ENCODE results near the gene KATNB1.

The KATNB1 gene

DNA sequence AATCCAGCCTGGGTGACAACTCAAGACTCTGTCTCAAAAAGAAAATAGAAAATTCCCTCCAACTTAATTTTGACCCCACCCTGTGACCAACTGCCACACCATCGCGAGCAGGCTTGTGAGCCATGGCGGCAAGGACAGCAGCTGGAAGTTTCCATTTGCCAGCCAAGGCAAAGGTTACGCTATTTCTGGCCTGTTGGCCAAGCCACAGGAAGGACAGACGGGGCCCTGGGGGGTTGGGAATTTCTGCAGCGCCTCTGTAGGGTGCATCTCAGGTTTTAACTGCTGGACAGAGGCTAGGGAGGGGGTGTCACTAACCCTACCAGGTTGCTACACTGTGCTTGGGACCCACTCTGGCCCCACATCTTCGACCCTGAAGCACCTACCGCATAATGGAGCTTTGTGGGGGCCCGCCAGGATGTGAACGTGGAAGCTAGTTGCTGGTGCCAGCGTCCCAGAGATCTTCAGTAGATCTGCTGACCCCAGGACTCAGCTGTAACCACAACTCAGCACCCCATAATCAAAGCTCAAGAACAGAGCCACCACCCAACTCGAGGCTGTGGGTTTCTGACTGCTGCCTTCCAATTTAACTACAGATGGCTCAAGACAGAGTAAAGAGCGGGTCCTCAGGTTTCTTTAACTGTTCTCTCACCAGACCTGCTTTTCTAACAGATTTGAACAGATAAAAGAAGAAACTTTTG, 55.8 kb downstream of the KATNB1 start:
- TF ChIP-seq SIN3A (IDR thresholded peaks at IDR 0.05; ENCODE audit: borderline replicate concordance, insufficient read depth, low read length): no peak

DNA sequence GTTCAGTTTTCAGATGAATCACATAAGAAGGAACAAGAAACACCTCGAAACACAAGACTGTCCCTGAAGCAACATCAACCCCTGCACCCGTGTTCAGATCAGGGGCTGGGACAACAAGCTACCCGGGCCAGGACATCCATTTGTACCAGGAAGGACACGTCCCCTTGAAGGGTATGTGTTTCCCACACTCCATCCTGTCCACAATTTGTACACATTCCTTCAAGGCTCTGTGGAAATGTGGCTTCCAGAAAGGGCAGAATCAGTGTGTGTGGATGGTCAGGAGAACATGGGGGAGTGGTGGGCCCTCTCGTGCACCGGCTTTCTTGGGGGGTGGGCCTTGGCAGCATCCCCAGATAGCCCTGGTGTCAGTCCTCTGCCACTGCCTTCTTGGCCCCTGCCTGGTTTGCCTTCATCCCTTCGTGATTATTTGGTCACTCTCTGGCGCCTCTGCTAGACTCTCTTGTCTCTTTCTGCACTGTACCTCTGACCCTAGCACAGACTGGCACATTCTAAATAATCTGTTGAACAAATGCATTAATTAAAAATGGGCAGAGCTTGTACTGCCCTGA, 56.4 kb downstream of the KATNB1 start:
- TF ChIP-seq, protein P1, sequence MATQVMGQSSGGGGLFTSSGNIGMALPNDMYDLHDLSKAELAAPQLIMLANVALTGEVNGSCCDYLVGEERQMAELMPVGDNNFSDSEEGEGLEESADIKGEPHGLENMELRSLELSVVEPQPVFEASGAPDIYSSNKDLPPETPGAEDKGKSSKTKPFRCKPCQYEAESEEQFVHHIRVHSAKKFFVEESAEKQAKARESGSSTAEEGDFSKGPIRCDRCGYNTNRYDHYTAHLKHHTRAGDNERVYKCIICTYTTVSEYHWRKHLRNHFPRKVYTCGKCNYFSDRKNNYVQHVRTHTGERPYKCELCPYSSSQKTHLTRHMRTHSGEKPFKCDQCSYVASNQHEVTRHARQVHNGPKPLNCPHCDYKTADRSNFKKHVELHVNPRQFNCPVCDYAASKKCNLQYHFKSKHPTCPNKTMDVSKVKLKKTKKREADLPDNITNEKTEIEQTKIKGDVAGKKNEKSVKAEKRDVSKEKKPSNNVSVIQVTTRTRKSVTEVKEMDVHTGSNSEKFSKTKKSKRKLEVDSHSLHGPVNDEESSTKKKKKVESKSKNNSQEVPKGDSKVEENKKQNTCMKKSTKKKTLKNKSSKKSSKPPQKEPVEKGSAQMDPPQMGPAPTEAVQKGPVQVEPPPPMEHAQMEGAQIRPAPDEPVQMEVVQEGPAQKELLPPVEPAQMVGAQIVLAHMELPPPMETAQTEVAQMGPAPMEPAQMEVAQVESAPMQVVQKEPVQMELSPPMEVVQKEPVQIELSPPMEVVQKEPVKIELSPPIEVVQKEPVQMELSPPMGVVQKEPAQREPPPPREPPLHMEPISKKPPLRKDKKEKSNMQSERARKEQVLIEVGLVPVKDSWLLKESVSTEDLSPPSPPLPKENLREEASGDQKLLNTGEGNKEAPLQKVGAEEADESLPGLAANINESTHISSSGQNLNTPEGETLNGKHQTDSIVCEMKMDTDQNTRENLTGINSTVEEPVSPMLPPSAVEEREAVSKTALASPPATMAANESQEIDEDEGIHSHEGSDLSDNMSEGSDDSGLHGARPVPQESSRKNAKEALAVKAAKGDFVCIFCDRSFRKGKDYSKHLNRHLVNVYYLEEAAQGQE (IDR thresholded peaks at IDR 0.05; ENCODE audit: insufficient read depth in 1 of 2, low read depth in 2 of 2, low read length in 2 of 2): no peak
- TF ChIP-seq FOXP2 (optimal IDR thresholded peaks at IDR 0.05; ENCODE audit: borderline replicate concordance, extremely low read depth, extremely low read length, insufficient read depth) (no peak), POLR2AphosphoS5 (IDR thresholded peaks at IDR 0.05; ENCODE audit: low read depth, low read length) (no peak), SIN3A (IDR thresholded peaks at IDR 0.05; ENCODE audit: borderline replicate concordance, insufficient read depth, low read length) (no peak), TAF1 (IDR thresholded peaks at IDR 0.05; ENCODE audit: borderline replicate concordance, insufficient read depth, low read length) (no peak)

DNA sequence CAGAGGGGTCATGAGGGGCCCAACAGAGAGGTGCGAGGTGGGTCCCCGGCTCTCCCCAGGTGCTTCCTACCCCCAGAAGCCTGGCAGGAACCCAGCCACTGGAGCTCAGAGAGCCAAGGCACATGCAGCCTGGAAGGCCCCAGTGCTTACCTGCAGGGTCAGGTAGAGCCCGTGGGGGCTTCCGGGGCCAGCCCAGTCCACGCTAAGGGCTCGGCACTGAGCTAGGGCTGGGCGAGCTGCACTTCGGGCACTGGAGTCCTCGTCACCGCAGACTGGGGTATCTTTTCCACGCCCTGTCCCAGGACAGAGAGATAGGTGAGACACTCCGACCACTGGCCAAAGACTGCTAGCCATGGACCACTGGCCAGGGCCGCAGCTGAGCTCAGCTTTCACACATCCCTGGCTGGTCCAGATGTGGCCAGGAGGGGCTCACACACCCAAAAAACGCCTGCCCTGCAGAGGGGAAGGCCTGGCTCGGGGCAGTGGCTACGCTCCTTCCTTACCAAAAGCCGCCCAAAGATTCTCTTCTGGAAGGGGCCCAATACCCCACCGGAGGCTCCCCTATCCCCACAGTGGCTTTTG, 59.4 kb downstream of the KATNB1 start:
- TF ChIP-seq, protein P1 (IDR thresholded peaks at IDR 0.05; ENCODE audit: insufficient read depth in 1 of 2, low read depth in 2 of 2, low read length in 2 of 2): no peak

DNA sequence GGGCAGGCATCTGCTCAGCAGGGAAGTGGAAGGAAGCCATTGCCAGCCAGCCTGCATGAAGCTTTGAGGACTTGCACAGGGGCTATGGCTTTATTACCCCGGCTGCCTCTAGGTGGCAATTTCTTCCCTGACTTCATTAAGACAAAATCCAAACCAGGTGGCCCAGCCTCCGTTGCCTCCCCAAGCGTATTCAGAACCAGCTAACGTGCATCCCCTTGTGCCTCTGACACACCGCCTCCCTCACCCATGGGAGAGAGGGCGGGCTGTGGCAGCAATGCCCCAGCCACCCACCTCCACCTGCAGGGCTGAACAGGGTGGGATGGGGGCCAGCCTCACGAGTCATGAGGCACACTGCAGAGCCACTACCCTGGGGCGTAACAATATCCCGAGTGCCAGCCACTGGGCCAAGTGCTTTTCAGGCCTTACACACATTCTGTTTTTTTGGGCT, 59.9 kb downstream of the KATNB1 start:
- TF ChIP-seq SIN3A (IDR thresholded peaks at IDR 0.05; ENCODE audit: borderline replicate concordance, insufficient read depth, low read length): no peak
- TF ChIP-seq, protein P1 (IDR thresholded peaks at IDR 0.05; ENCODE audit: insufficient read depth in 1 of 2, low read depth in 2 of 2, low read length in 2 of 2): no peak
- no peak for TF ChIP-seq POLR2AphosphoS5 (IDR thresholded peaks at IDR 0.05; ENCODE audit: low read depth, low read length)
- no peak for TF ChIP-seq TAF1 (IDR thresholded peaks at IDR 0.05; ENCODE audit: borderline replicate concordance, insufficient read depth, low read length)
- TF ChIP-seq FOXP2 (optimal IDR thresholded peaks at IDR 0.05; ENCODE audit: borderline replicate concordance, extremely low read depth, extremely low read length, insufficient read depth): no peak

DNA sequence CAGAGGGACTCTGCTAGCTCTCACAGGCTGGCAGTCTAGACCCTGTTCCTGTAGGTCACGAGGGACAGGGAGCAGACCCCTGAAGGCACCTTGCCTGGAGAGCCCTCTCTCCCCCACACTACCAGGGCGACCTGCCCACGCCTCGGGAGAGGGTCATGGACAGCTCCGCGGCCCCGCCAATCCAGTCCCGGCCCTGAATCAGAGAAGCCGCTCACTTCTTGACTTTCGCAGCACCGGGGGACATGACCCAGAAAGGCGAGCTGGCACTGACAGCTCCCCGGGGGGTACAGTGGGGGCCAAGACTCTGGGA, 61.6 kb downstream of the KATNB1 start:
- no peak for TF ChIP-seq TAF1 (IDR thresholded peaks at IDR 0.05; ENCODE audit: borderline replicate concordance, insufficient read depth, low read length)

DNA sequence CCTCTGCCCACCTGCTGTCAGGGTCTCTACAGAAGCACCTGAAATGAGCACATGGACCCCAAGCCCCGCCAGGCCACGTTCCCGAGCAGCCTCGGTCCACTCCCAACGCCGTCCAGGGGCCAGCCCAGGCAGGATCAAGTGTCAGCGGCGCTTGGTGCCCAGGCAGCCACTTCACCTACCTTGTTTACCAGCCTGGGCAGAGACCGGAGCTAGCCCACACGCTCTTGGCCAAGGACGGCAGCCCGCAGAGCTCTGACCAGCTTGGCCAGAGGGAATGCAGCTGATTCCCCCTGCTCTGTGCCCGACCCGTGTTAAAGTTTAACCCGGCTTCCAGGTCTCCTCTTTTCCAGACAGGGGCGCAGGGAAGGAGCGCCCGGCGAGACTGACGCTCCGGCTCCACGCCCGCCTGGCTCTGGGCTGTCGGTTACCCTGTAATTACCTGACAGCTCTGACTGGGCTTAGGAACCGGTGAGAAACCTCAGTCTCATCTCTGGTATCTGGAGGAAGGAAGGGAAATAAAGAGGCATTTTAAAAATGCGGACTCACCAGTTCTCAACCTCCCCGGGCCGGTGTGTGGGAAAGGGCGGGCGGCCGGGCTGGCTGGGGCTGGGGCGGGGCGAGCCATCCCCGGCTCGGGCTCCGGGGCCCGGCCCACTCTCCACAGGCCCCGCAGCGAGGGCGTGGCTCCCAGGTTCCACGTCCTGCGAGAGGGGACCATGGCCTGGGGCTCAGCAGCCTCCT, 62.1 kb downstream of the KATNB1 start:
- TF ChIP-seq POLR2AphosphoS5 (IDR thresholded peaks at IDR 0.05; ENCODE audit: low read depth, low read length): no peak
- no peak for TF ChIP-seq FOXP2 (optimal IDR thresholded peaks at IDR 0.05; ENCODE audit: borderline replicate concordance, extremely low read depth, extremely low read length, insufficient read depth)
- TF ChIP-seq SIN3A (IDR thresholded peaks at IDR 0.05; ENCODE audit: borderline replicate concordance, insufficient read depth, low read length): no peak
- TF ChIP-seq, protein P1 (IDR thresholded peaks at IDR 0.05; ENCODE audit: insufficient read depth in 1 of 2, low read depth in 2 of 2, low read length in 2 of 2): no peak
- TF ChIP-seq TAF1 (IDR thresholded peaks at IDR 0.05; ENCODE audit: borderline replicate concordance, insufficient read depth, low read length): no peak

Data from PFSK-1 (cell line).